Pons (tissue), 1 donor: ENCODE measurements around the gene FRYL.
"Not testable (repeated sequence)": the region's sequence is repeated elsewhere in the genome, so short reads cannot be mapped to it uniquely, and the experiment has no call there.

Source experiments
- DNase-seq: peaks from one replicate; pipeline ENCODE4 v3.0.0-alpha.2; 2016; ENCODE audit warnings: low spot score

FRYL gene

GRCh38 chr4:48779998-48780864, at the start of gene FRYL:
FRYL (minus strand) TSS chr4:48780279; CDS start chr4:48634410, 145,869 bp downstream.
- peak; percentile 100 for DNase-seq

- no peak for DNase-seq
Measured at GRCh38 chr4:48827622-48828021, 47.5 kb upstream of the FRYL start.

GRCh38 chr4:48821431-48821830, 41.4 kb upstream of the FRYL start:
- not testable (repeated sequence) for DNase-seq

GRCh38 chr4:48816971-48817370, 36.9 kb upstream of the FRYL start:
- no peak for DNase-seq

DNA sequence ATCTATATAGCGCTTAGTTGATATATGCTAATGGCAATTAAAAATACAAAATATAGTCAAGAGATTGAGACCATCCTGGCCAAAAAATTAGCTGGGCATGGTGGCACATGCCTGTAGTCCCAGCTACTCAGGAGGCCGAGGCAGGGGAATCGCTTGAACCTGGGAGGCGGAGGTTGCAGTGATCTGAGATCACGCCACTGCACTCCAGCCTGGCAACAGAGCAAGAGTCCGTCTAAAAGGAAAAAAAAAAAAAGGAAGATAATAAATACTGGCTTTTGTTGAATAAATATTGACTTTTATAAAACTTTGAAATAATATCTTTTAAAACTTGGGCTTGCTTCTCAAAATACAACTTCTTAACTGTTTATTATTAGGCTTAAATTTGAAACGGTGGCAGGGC, 36.2 kb upstream of the FRYL start:
- DNase-seq, result not testable (repeated sequence)

DNA sequence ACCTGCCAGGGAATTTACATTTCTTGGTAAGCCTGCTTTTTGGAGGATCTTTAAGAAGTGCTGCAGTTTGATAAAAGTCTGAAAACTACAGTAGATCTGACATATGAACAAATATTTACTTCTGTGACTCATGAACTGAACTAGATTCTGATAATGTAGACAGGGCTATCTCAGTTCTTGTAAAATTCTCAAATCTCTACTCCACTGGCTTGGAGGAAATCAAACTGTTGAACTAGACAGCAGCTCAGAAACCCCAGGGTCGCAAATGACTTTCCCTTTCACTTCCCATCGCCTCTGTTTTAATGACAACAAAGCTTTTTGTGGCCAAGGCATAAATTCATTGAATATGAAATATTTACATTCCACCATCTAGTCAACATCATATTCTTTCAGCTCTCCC, 35.4 kb upstream of the FRYL start:
- no peak for DNase-seq

DNA sequence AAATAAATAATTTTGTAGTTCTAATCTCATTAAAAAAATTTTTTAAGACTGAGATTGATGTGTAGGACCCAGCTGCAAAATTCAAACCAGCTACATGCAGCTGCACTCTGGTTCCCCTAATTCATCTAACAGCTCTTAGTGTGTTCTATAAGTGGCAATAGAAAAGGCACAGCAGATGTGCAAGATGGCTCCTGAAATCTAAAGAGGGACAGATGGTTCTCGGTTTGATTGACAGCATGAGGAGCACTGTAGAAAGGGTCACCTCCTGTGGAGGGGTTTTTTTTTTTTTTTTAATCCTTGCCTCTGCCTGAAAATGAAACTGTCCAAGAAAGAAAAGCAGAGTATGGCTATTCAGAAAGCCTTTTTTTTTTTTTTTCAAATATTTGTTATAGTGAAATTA, 33.9 kb upstream of the FRYL start:
- no peak for DNase-seq

DNA sequence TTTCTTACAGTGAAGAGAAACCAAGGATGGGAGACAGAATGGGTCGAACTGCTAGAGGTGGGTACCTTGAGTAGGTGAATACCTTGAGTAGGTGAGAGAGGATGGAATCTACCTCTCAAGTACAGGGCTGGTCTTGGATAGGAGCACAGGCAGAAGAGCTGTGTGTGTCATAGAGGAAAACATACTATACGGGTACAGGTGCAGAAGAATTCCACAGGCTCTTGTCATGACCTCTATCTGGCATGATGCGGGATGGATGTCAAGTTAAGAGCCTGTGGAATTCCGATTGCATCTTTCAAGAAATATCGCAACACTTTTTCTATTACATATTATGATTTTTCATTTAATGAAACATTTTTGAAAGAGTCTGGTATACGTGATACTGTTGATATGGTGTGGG, 32.8 kb upstream of the FRYL start:
- no peak for DNase-seq

- DNase-seq, result no peak
Measured at GRCh38 chr4:48804584-48805301, 24.7 kb upstream of the FRYL start.

DNA sequence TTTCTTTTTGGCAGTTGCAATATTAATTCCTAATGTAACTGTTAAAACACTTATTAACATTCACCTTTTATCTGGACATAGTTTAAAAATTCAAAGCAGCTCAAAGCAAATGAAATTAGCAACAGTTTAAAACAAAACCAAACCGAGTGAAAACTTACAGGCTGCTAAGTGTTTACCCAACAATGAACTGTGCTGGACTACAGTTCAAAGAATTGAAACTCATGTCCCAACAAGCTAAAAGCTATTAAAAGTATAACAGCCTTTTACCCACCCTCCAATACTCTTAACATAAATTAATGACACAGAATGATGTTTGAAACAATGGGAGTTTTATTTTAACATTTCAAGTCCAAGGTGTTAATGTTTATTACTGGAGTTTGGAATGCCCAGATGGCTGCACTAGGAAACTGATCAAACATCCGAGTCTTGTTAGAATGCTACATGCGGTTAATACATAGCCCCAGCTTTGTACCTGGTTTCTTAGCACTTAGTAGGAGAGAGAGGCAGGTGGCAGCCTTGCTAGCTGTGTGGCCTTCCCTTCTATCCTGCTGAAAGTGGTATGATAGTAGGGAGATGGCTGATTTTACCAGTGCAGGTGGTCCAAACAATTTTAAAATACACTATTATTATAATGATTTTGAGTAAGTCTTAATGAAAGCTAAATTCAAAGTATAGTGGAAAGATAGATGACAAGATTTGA, 21.1 kb upstream of the FRYL start:
- no peak for DNase-seq

DNA sequence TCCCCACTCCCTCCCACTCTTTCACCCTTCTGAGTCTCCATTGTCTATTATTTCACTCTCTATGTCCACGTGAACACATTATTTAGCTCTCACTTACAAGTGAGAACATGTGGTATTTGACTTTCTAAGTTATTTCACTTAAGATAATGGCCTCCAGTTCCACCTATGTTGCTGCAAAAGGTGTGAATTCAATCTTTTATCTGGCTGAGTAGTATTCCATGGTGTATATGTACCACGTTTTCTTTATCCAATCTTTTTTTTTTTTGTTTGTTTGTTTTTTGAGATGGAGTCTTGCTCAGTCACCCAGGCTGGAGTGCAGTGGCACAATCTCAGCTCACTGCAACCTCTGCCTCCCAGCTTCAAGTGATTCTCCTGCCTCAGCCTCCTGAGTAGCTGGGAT, 20.1 kb upstream of the FRYL start:
- not testable (repeated sequence) for DNase-seq

DNA sequence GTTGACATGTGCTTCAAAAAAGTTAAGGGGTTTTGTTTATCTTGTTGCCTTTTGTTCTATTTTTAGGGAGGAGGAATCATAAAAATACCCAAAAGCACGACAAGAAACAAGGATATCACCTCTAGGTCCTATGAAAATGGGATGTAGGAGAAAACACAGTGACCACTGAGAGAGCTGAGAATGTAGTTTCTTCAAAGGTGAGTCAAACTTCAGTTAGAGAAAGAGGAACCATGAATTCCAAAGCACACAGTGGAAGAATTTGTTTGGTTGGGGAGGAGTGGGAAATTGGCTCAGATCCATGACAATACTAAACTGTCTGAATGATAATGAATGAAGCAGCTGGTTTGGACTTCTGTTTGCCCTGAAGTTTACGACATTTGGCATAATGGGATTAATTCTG, 19.1 kb upstream of the FRYL start:
- no peak for DNase-seq

- no peak for DNase-seq
Measured at GRCh38 chr4:48798117-48798516, 18.0 kb upstream of the FRYL start.

DNA sequence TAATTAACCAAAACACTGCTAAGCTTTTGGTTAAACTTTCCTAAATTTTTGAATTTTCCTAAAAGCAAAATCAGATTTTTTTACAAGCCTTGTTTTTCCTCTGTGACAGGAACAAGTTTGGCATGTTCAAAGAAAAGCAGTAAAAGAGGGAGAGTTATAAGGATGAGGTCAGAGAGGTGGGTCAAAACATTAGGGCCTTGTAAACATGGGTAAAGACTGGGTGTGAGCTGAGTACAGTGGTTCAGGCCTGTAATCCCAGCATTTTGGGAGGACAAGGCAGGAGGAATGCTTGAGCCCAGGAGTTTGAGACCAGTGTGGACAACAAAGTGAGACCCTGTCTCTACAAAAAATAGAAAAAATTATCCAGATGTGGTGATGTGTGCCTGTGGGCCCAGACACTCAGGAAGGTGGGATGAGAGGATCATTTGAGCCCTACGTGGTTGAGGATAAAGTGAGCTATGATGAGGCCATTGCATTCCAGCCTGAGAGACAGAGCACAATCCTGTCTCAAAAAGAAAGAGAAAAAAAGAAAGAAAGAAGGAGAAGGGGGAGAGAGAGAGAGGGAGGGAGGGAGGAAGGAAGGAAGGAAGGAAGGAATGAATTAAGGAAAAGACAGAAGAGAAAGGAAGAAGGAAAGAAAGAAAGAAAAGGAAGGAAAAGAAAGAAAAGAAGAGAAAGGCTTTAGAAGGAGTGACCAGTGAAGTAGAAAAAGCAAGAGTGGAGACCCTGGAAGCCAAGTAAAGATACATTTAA, 17.0 kb upstream of the FRYL start:
- DNase-seq, result no peak

DNA sequence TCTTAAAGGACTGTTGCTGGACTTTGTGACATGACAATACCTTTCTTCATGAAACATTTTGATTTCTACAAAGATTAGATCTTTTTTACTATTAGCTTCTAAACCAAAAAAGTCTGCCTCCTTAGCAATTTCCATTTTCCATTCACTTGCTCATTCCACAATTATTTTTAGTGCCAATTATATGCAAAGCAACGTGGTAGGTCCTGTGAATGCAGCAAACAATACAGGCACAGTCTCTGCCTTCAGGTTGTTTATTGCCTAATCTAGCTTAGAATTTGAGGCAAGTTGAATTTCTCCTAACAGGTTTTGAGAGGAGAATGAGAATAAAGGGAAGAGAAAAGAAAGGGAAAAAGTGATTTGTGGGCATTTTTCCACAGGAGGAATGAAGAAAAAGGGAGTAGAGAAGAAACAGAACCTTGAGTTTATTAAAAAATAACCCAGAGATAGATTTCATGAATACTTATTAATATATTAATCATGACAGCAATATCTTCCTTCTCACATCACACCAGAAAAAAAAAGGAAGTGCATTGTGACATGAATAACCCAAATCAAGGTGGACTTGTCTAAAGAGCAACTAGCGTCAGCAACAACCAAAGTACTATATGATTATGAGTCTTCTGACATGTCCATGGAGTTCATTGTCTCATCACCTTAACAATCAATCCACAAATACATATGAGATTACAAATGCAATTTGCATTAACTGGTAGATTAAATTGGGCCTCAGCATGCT, 16.3 kb upstream of the FRYL start:
- DNase-seq, result no peak

- DNase-seq, result no peak
Measured at GRCh38 chr4:48795108-48795507, 15.0 kb upstream of the FRYL start.

DNA sequence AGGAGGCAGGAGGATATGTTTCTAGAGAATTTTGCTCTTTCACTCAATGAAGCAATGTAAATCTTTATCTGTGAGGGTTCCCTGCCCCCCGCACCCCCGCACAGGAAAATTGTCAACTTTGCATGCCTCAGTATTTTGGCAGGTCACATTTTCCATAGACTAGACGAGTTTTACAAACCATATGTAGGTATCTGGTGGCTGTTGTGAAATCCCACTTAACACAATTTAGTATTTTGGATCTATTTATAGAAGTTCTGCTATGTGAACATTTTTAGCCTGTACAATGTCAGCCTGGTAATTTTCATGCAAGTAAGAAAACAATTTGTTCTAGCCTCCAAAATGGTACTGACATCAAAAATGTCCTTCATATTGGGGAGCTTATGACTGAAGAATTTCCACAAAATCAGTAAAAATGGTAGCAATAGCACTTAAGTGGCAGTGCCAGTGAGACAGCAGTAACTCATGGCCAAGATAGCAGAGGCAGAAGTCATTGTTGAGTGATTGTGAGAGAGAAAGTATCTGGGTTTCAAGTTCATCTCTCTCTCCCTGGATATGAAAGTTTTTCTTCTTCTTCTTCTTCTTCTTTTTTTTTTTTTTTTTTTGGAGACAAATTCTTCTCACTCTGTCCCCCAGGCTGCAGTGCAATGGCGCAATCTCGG, 12.4 kb upstream of the FRYL start:
- DNase-seq, result no peak

- no peak for DNase-seq
Measured at GRCh38 chr4:48791313-48791712, 11.2 kb upstream of the FRYL start.

GRCh38 chr4:48790561-48790960, 10.5 kb upstream of the FRYL start:
- DNase-seq, result no peak

GRCh38 chr4:48787056-48787455, 7.0 kb upstream of the FRYL start:
- DNase-seq, result peak; percentile 97

DNA sequence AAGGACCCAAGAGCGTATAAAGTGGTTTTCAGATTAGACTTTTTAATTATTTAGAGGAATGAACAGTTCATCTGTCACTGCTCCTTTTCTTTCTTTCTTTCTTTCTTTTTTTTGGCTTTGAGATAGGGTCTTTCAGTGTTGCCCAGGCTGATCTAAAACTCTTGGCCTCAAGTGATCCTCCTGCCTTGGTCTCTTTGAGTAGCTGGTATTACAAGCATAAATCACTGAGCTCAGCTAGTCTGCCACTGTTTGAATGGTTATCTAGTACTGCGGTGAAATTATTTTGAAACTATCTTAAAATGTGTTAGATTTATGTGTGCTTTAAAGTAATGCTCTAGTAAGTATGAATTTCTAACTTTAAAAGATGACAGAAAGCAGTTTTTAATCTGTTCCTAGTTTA, 6.5 kb upstream of the FRYL start:
- DNase-seq, result peak; percentile 70
